Transverse colon (tissue), 4 donors: ENCODE results near the gene C15orf39. TPM values are rescaled to one million over a fixed set of nuclear protein-coding genes. Genes with fewer than 3 reads are reported as not detected.
A peak's percentile ranks its signal among the peaks of the same experiment; 100 is the strongest.

ENCODE experiments used
- DNase-seq: peaks from one replicate; pipeline ENCODE4 v3.0.0-alpha.2; 2019
- H3K27ac ChIP-seq, 4 donors: fragments of 200-600 bp; sonication (generic); 2 replicates each; pipeline ENCODE4 v1.5.1; 2016 to 2018; ENCODE audit warnings: inconsistent platforms in 4 of 4
- H3K27me3 ChIP-seq: fragments of 200-600 bp; sonication (generic); 2 replicates; pipeline ENCODE4 v1.5.1; 2017; ENCODE audit warnings: inconsistent platforms
- H3K36me3 ChIP-seq, 4 donors: fragments of 200-600 bp; sonication (generic); 2 replicates each; pipeline ENCODE4 v1.5.1; 2017 to 2019; ENCODE audit warnings: inconsistent platforms in 4 of 4
- H3K4me1 ChIP-seq, 4 donors: fragments of 200-600 bp; sonication (generic); 2 replicates each; pipeline ENCODE4 v1.5.1; 2017 to 2020; ENCODE audit warnings: inconsistent platforms in 4 of 4
- H3K4me3 ChIP-seq, 4 donors: fragments of 200-600 bp; sonication (generic); 1 replicate in 1 of 4; 2 replicates in 3 of 4; pipeline versions ENCODE4 v1.5.1 to v1.6.1; 2017 to 2019; ENCODE audit warnings: inconsistent platforms in 4 of 4
- H3K9me3 ChIP-seq, 2 donors: fragments of 200-600 bp; sonication (generic); 2 replicates each; pipeline ENCODE4 v1.5.1; 2017 to 2019; ENCODE audit warnings: inconsistent platforms in 2 of 2
- EP300 ChIP-seq: sonication (generic); formaldehyde crosslinking; IDR thresholded peaks from one replicate; pipeline ENCODE4 v1.6.1; 2017; ENCODE audit warnings: antibody characterized with exemption, low read depth
- POLR2A ChIP-seq: fragments of 450-650 bp; IDR thresholded peaks from one replicate; pipeline ENCODE4 v1.6.1; 2016; ENCODE audit warnings: antibody characterized with exemption, mild to moderate bottlenecking, moderate library complexity
- POLR2AphosphoS5 ChIP-seq, 3 donors: sonication (generic); formaldehyde crosslinking; IDR thresholded peaks; one replicate each; pipeline ENCODE4 v1.6.1; 2016; ENCODE audit warnings: antibody characterized with exemption in 3 of 3
- WGBS, 2 donors: methylation state at CpG; one replicate each; pipeline ENCODE4 v1.1.5; 2018; ENCODE audit warnings: low coverage in 1 of 2; 5-methylcytosine and 5-hydroxymethylcytosine counted together
- in situ Hi-C, 4 donors: fragments of 200-750 bp; cut with MboI; loops; one replicate each; pipeline versions ENCODE4 v1.15.0 to v1.15.1; 2017; ENCODE audit warnings: low sequenced_read_pairs in 3 of 4, low pct_ligation_motif_present in 1 of 4, low pct_unique_long_range_greater_than_20kb in 1 of 4
- intact Hi-C: fragments of 100-400 bp; cut with DNase I; formaldehyde crosslinking; loops from one replicate; pipeline ENCODE4 v1.15.1; 2023; ENCODE audit warnings: low total_unique reads
- total RNA-seq, 4 donors: library from RNA; depleted of rRNA; stranded (reverse); fragments of >200 nt; gene quantifications; one replicate each; pipeline ENCODE4 v1.1.0, GENCODE V29; 2016
- TF ChIP-seq, protein P1 (sequence below), 5 experiments: fragments of 200-600 bp in 3 of 5; fragments of 450-650 bp in 2 of 5; sonication (generic) in 3 of 5; IDR thresholded peaks; 1 replicate in 2 of 5; 2 replicates in 3 of 5; pipeline ENCODE4 v1.5.1; 2016 to 2017; ENCODE audit warnings: antibody characterized with exemption in 5 of 5, inconsistent platforms in 3 of 5, mild to moderate bottlenecking in 2 of 5, moderate library complexity in 1 of 5

Gene C15orf39
- total RNA-seq, 4 donors from 2014 or later, result 20.9 to 27.9 (median 26.7) TPM

DNA sequence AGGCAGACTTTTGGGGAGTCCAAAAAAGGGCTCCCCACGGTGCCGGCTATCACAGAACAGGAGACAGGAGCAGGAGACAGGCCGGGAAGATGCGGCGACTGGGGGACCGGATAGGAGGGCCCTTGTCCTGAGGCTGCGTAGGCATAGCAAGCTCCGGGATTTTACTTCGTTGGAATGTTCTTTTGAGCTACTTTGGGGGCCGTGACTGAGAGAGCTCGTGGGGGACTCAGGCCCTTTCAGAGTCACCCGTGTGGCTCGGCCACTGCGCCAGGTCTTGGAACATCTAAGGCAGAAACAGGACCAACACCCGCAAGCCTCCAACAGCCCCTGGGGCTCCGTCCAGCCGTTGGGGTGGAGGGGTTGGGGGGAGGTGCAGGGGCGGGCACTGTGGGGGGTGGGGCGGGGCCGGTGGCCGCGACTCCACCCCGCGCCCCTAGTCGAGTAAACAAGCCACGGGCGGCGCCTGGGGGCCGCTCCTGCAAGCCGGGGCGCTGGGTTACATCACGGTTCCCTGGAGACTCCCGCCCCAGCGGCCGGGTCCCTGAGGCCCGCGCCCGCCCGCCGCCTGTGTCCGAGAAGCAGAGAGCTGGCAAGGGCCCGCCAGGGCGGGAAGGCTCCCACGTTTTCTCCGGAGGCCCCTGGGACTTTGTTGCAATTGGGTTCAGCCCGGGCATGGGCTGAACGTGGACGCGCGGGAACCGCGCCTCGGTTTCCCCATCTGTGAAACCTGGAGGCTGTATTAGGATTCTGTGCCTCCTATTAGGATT lies 23.3 kb upstream of the C15orf39 start:
- Histone ChIP-seq H3K27ac (peak overlapping the region; percentile 56 to 81 (median 72)), H3K4me3 (peak overlapping the region; percentile 4 to 44 (median 26)), H3K27me3 (peaks cover 6% of the 10 kb centered on the region), H3K4me1 (peaks cover 53 to 79% (median 70%) of the 10 kb centered on the region in 4 donors), H3K36me3 (no peaks in the 10 kb centered on the region), H3K9me3 (no peaks in the 10 kb centered on the region)
- WGBS, 2 donors, result 34% methylated on average over 26 of the region's 53 CpGs; no CpG with 5 or more reads in 1 of the 2 donors
- intact Hi-C loops, result no loop called here
- in situ Hi-C loops, result no loop called here
- TF ChIP-seq EP300 (no peak), POLR2A (no peak), POLR2AphosphoS5 (IDR thresholded peaks at IDR 0.05) (no peak)
- TF ChIP-seq, protein P1, sequence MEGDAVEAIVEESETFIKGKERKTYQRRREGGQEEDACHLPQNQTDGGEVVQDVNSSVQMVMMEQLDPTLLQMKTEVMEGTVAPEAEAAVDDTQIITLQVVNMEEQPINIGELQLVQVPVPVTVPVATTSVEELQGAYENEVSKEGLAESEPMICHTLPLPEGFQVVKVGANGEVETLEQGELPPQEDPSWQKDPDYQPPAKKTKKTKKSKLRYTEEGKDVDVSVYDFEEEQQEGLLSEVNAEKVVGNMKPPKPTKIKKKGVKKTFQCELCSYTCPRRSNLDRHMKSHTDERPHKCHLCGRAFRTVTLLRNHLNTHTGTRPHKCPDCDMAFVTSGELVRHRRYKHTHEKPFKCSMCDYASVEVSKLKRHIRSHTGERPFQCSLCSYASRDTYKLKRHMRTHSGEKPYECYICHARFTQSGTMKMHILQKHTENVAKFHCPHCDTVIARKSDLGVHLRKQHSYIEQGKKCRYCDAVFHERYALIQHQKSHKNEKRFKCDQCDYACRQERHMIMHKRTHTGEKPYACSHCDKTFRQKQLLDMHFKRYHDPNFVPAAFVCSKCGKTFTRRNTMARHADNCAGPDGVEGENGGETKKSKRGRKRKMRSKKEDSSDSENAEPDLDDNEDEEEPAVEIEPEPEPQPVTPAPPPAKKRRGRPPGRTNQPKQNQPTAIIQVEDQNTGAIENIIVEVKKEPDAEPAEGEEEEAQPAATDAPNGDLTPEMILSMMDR (IDR thresholded peaks at IDR 0.05), result no peak
- DNase-seq, result peak; percentile 72

DNA sequence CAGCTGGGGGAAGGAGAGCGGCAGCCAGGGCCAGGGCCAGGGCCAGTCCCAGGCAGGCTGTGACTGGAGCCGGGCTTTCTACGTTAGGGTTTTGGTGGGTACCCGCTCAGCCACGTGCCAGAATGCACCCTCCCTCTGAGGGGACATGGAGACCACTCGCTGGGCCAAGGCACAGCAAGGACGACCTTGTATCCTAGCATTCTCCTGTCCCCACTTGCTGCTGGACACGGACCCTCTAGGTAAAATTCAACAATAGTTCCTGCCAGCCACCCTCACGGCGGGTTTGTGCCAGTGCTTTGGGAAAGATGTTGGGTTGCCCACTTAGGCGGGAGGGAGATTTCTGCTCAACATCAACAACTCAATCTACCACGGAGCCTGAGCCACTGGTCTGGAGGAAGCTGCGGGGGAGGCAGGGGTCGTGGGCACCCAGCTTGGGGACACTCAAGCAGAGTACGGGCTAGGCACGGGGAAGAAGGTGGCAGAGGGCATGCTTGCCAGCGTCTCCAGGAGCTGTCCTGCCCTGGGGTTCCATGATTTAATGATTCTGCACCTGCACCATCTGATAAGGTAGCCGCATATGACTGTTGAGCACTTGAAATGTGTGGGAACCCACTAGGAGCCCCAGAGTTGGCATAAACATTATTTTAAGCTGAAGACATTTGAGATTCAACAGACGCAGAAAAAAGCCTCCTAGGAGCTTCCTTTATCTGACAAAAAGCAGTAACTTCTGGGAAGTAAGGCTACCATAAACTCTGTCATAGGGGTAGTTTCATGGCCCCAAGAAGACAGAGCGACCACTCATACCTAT lies 22.5 kb upstream of the C15orf39 start:
- peaks cover 6% of the 10 kb centered on the region for H3K27me3 ChIP-seq
- H3K36me3 ChIP-seq, result no peaks in the 10 kb centered on the region
- DNase-seq, result no peak
- in situ Hi-C loops (no loop called here), intact Hi-C loops (no loop called here)
- peak overlapping the region; percentile 56 to 81 (median 72) for H3K27ac ChIP-seq
- H3K4me3 ChIP-seq, result peak overlapping the region; percentile 4 to 44 (median 26)
- TF ChIP-seq EP300 (peak; percentile 39), POLR2A (no peak)
- 48% methylated on average over 3 to 17 of the region's 20 CpGs for WGBS, 2 donors
- no peaks in the 10 kb centered on the region for H3K9me3 ChIP-seq
- peaks cover 53 to 79% (median 70%) of the 10 kb centered on the region in 4 donors for H3K4me1 ChIP-seq

DNA sequence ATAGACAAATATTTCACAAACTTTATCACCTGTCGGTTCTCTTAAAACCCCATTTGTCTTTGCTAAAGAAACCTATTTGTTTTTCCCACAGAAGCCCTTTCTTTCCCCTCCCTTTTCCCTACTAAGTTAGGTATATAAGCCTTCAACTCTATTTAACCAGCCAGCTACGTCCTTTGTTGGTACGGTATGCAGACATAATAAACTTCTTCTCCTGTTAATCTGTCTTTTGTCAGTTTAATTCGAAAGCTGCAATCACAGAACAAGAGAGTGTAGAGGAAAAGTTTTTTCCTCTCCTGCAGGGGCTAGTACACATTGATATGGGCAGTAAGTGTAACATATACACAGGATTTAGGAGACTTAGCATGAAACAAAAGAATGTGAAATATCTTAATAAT lies 21.9 kb upstream of the C15orf39 start:
- DNase-seq, result no peak
- intact Hi-C loops, result loop anchor here (1.0 kb wide), 1 partner anchor 22 kb away; the partner anchor contains the start of gene C15orf39

DNA sequence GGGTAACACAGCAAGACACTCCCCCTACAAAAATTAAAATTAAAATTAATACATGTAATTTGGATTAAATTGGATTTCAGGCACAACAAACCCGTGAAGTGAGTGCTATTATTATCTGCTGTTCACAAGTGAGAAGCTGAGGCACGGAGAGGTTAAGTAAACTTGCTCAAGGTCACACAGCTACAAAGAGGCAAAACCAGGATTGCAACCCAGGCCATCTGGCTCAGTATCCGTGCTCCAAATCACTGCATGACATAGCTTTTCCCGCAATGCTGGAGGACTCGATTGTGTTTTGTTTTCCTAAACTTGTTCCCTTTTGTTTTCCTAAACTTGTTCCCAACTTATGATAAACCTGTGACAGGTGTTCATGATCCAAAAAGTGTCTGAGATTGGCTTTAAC lies 19.9 kb upstream of the C15orf39 start:
- 36 to 60% methylated on average over 4 to 5 of the region's 5 CpGs for WGBS, 2 donors
- TF ChIP-seq POLR2A (no peak), EP300 (no peak), POLR2AphosphoS5 (IDR thresholded peaks at IDR 0.05) (no peak)
- TF ChIP-seq, protein P1 (IDR thresholded peaks at IDR 0.05), result no peak
- H3K27me3 ChIP-seq, result peaks cover 6% of the 10 kb centered on the region
- peak overlapping the region in 2 of 4 donors; percentile 59 to 76 for H3K27ac ChIP-seq
- H3K4me3 ChIP-seq, result no peak overlapping the region
- no peaks in the 10 kb centered on the region for H3K9me3 ChIP-seq
- in situ Hi-C loops, result no loop called here
- DNase-seq, result no peak
- peaks cover 44 to 62% (median 58%) of the 10 kb centered on the region in 4 donors for H3K4me1 ChIP-seq
- intact Hi-C loops, result no loop called here
- no peaks in the 10 kb centered on the region for H3K36me3 ChIP-seq

More for the DNA sequence above, 21.9 kb upstream of the C15orf39 start:
- H3K4me3 ChIP-seq, result no peak overlapping the region
- no peaks in the 10 kb centered on the region for H3K9me3 ChIP-seq
- TF ChIP-seq, protein P1 (IDR thresholded peaks at IDR 0.05), result no peak
- TF ChIP-seq POLR2A (no peak), EP300 (no peak)
- in situ Hi-C loops, result no loop called here
- peaks cover 6% of the 10 kb centered on the region for H3K27me3 ChIP-seq
- no peaks in the 10 kb centered on the region for H3K36me3 ChIP-seq
- H3K4me1 ChIP-seq, result peaks cover 53 to 79% (median 70%) of the 10 kb centered on the region in 4 donors
- peak overlapping the region; percentile 56 to 81 (median 72) for H3K27ac ChIP-seq
- 36 to 40% methylated on average over 4 of the region's 4 CpGs for WGBS, 2 donors
